IMR-90 (cell line): ENCODE data around the gene KRT80. TPM values are rescaled to one million over a fixed set of nuclear protein-coding genes. Genes with fewer than 3 reads are reported as not detected.

Experiments used
- ATAC-seq: fragments of 200-7000 bp; cut with Tn5 transposase; 2 replicates; pipeline ENCODE4 v1.9.1; 2020; ENCODE audit warnings: low read depth, mild to moderate bottlenecking, moderate library complexity
- BruUV-seq: library from RNA; stranded (reverse); fragments of 400-500 nt; replicated peaks from 2 replicates; lab custom pipeline; 2021; lab: Mats Ljungman, UMichigan
- CTCF ChIA-PET: fragments of 300-600 bp; formaldehyde crosslinking; extraction: SDS; loops from one replicate; lab custom pipeline; 2021; ENCODE audit warnings: antibody characterized with exemption; lab: Yijun Ruan, JAX
- POLR2A ChIA-PET: fragments of 300-600 bp; sonication (Branson Sonifier 250); formaldehyde crosslinking; loops from one replicate; lab custom pipeline; 2022; ENCODE audit warnings: antibody characterized with exemption; ENCODE audit not compliant: unreplicated experiment; lab: Charles Lee
- DNase-seq: peaks from one replicate; pipeline ENCODE4 v3.0.0; 2013
- H2AFZ ChIP-seq: replicated peaks from 2 replicates; pipeline ENCODE3; 2013; ENCODE audit warnings: low read length, mild to moderate bottlenecking; ENCODE audit not compliant: poor library complexity
- H2AK5ac ChIP-seq: 2 replicates; pipeline ENCODE4 v1.6.1; 2013; ENCODE audit warnings: low read depth, low read length, inconsistent platforms
- H2AK9ac ChIP-seq: replicated peaks from 2 replicates; pipeline ENCODE3; 2013; ENCODE audit warnings: mild to moderate bottlenecking, low read depth, low read length, moderate library complexity; ENCODE audit not compliant: poor library complexity
- H2BK120ac ChIP-seq: 2 replicates; pipeline ENCODE4 v1.6.1; 2013; ENCODE audit warnings: low read depth, low read length, inconsistent platforms
- H2BK15ac ChIP-seq: 3 replicates; pipeline ENCODE4 v1.6.1; 2013; ENCODE audit warnings: low read depth, low read length, inconsistent platforms
- H2BK20ac ChIP-seq: 2 replicates; pipeline ENCODE4 v1.6.1; 2013; ENCODE audit warnings: low read depth, mild to moderate bottlenecking, inconsistent platforms, low read length, moderate library complexity
- H2BK5ac ChIP-seq: 2 replicates; pipeline ENCODE4 v1.6.1; 2013; ENCODE audit warnings: mild to moderate bottlenecking, low read depth, low read length, inconsistent platforms; ENCODE audit not compliant: poor library complexity, severe bottlenecking
- H3K14ac ChIP-seq: replicated peaks from 2 replicates; pipeline ENCODE4 v1.6.1; 2013; ENCODE audit warnings: low read depth, low read length, inconsistent platforms
- H3K18ac ChIP-seq: 2 replicates; pipeline ENCODE4 v1.6.1; 2013; ENCODE audit warnings: low read depth, low read length, control low read depth
- H3K23ac ChIP-seq: 2 replicates; pipeline ENCODE4 v1.6.1; 2013; ENCODE audit warnings: low read depth, low read length, inconsistent platforms
- H3K27ac ChIP-seq: 2 replicates; pipeline ENCODE4 v1.5.1; 2013; ENCODE audit warnings: mild to moderate bottlenecking, control low read depth, low read length; ENCODE audit not compliant: insufficient read depth
- H3K27me3 ChIP-seq: 2 replicates; pipeline ENCODE4 v1.6.1; 2013; ENCODE audit warnings: low read length; ENCODE audit not compliant: control insufficient read depth, insufficient read depth
- H3K36me3 ChIP-seq: 2 replicates; pipeline ENCODE4 v1.6.1; 2013; ENCODE audit warnings: low read length, mixed read lengths; ENCODE audit not compliant: control insufficient read depth, insufficient read depth
- H3K4ac ChIP-seq: 2 replicates; pipeline ENCODE4 v1.6.1; 2013; ENCODE audit warnings: low read depth, low read length, inconsistent platforms
- H3K4me1 ChIP-seq: 2 replicates; pipeline ENCODE4 v1.6.1; 2013; ENCODE audit warnings: low read length, mixed read lengths; ENCODE audit not compliant: control insufficient read depth, insufficient read depth
- H3K4me2 ChIP-seq: 2 replicates; pipeline ENCODE4 v1.6.1; 2013; ENCODE audit warnings: low read depth, mild to moderate bottlenecking, control low read depth, low read length, moderate library complexity
- H3K4me3 ChIP-seq: 2 replicates; pipeline ENCODE4 v1.5.1; 2013; ENCODE audit warnings: low read depth, mild to moderate bottlenecking, control low read depth, low read length, moderate library complexity; ENCODE audit not compliant: insufficient read depth
- H3K56ac ChIP-seq: 2 replicates; pipeline ENCODE4 v1.6.1; 2013; ENCODE audit warnings: low read length, inconsistent platforms; ENCODE audit not compliant: insufficient read depth; ENCODE audit errors: extremely low read depth
- H3K79me1 ChIP-seq, 2 experiments: 2 replicates each; pipeline ENCODE4 v1.6.1; 2013; ENCODE audit warnings: low read length in 2 of 2, inconsistent platforms in 1 of 2, low read depth in 1 of 2
- H3K9ac ChIP-seq: 2 replicates; pipeline ENCODE4 v1.6.1; 2013; ENCODE audit warnings: low read depth, low read length, control low read depth
- H3K9me1 ChIP-seq: 2 replicates; pipeline ENCODE4 v1.6.1; 2013; ENCODE audit warnings: low read length, inconsistent platforms; ENCODE audit not compliant: insufficient read depth
- H3K9me3 ChIP-seq: 2 replicates; pipeline ENCODE4 v1.6.1; 2013; ENCODE audit warnings: low read length; ENCODE audit not compliant: control insufficient read depth, insufficient read depth
- H4K20me1 ChIP-seq: 2 replicates; pipeline ENCODE4 v1.6.1; 2013; ENCODE audit warnings: low read length, inconsistent platforms; ENCODE audit not compliant: insufficient read depth
- H4K5ac ChIP-seq: 2 replicates; pipeline ENCODE4 v1.6.1; 2013; ENCODE audit warnings: mild to moderate bottlenecking, low read depth, low read length, control low read depth
- H4K8ac ChIP-seq, 2 experiments: 2 replicates each; pipeline ENCODE4 v1.6.1; 2013; ENCODE audit warnings: low read depth in 2 of 2, low read length in 2 of 2, control low read depth in 1 of 2, inconsistent platforms in 1 of 2
- H4K91ac ChIP-seq: 2 replicates; pipeline ENCODE4 v1.6.1; 2013; ENCODE audit warnings: low read depth, low read length, inconsistent platforms; ENCODE audit not compliant: insufficient read depth
- CTCF ChIP-seq: conservative IDR thresholded peaks from 2 replicates; pipeline ENCODE4 v1.5.1; 2012; ENCODE audit warnings: mild to moderate bottlenecking, low read depth, low read length, improper control_type of control experiment
- RAD21 ChIP-seq: IDR thresholded peaks from 2 replicates; pipeline ENCODE4 v1.6.1; 2012; ENCODE audit warnings: low read length, improper control_type of control experiment
- WGBS, 2 experiments: methylation state at CpG; one replicate each; pipeline versions ENCODE4 v1.1.5 to v1.1.7; 2013; ENCODE audit warnings: missing lambda C conversion rate in 2 of 2; ENCODE audit not compliant: insufficient read length in 1 of 2; ENCODE audit errors: extremely low coverage in 2 of 2; 5-methylcytosine and 5-hydroxymethylcytosine counted together
- dilution Hi-C: fragments of 300-500 bp; cut with HindIII; formaldehyde crosslinking; loops from one replicate; pipeline ENCODE4 v1.14.3; 2018; ENCODE audit warnings: low sequenced_read_pairs; ENCODE audit not compliant: unreplicated experiment
- in situ Hi-C: fragments of 300-500 bp; cut with MboI; formaldehyde crosslinking; loops from 3 replicates; pipeline ENCODE4 v1.14.3; 2019; ENCODE audit warnings: low sequenced_read_pairs, inconsistent platforms, mixed read lengths
- intact Hi-C: fragments of 100-400 bp; cut with micrococcal nuclease; formaldehyde crosslinking; loops from 2 replicates; pipeline ENCODE4 v1.10.0; 2022
- polyA plus RNA-seq, 3 experiments: library from polyadenylated mRNA; depleted of rRNA; stranded (reverse); fragments of >200 nt; gene quantifications; 2 replicates each; pipeline ENCODE4 v1.2.3, GENCODE V29; 2012; ENCODE audit warnings: low replicate concordance in 1 of 3
- total RNA-seq: library from RNA; depleted of rRNA; stranded (reverse); fragments of >200 nt; gene quantifications from 2 replicates; pipeline ENCODE4 v1.2.3, GENCODE V29; 2012
- TF ChIP-seq, protein P1 (sequence below): fragments of 150-350 bp; IDR thresholded peaks from 2 replicates; pipeline ENCODE4 v1.6.1; 2017; ENCODE audit warnings: mild to moderate bottlenecking, antibody characterized with exemption, low read length, low read depth

KRT80 gene
- total and polyA plus RNA-seq, 2 of the 4 experiments (the other 2 are of a cell fraction) = 0.54 to 3.4 TPM

GRCh38 chr12:52171950-52172512, 19.8 kb downstream of the KRT80 start:
- 0 out of 2 replicates have a peak overlapping the region, but pooled peaks have one; percentile 32 for H2BK120ac ChIP-seq
- DNase-seq = peak; percentile 68
- H2BK15ac ChIP-seq = no peak overlapping the region
- TF ChIP-seq, protein P1, sequence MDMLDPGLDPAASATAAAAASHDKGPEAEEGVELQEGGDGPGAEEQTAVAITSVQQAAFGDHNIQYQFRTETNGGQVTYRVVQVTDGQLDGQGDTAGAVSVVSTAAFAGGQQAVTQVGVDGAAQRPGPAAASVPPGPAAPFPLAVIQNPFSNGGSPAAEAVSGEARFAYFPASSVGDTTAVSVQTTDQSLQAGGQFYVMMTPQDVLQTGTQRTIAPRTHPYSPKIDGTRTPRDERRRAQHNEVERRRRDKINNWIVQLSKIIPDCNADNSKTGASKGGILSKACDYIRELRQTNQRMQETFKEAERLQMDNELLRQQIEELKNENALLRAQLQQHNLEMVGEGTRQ = no peak
- TF ChIP-seq CTCF = peak; percentile 36
- peak; percentile 35; the same call in 1 of the 2 replicates for TF ChIP-seq RAD21
- no peaks in the 10 kb centered on the region for H3K9me3 ChIP-seq
- H2AFZ ChIP-seq = no peak overlapping the region
- no peak overlapping the region for H3K18ac ChIP-seq
- H3K4ac ChIP-seq = peak overlapping the region; percentile 54
- H4K5ac ChIP-seq = no peak overlapping the region
- peak overlapping the region; percentile 9 for H2BK20ac ChIP-seq
- H2AK9ac ChIP-seq = no peak overlapping the region
- no peak overlapping the region for H3K9ac ChIP-seq
- H3K4me1 ChIP-seq = peaks cover 10% of the 10 kb centered on the region
- no peaks in the 10 kb centered on the region for H4K20me1 ChIP-seq
- H3K23ac ChIP-seq = no peak overlapping the region
- no peak overlapping the region for H3K27ac ChIP-seq
- H2AK5ac ChIP-seq = peak overlapping the region; percentile 80
- H3K4me2 ChIP-seq = no peak overlapping the region
- no peaks in the 10 kb centered on the region for H3K79me1 ChIP-seq
- BruUV-seq = no TSS peak
- H3K56ac ChIP-seq = no peak overlapping the region
- H3K4me3 ChIP-seq = no peak overlapping the region
- H2BK5ac ChIP-seq = peak overlapping the region; percentile 4
- dilution Hi-C loops = no loop called here
- no peaks in the 10 kb centered on the region for H3K36me3 ChIP-seq
- H4K8ac ChIP-seq = 0 out of 4 replicates have a peak overlapping the region, but pooled peaks of 1 of the 2 experiments have one; percentile 1
- POLR2A ChIA-PET = no interaction called here
- peaks cover 7% of the 10 kb centered on the region for H3K9me1 ChIP-seq
- no peak for ATAC-seq
- CTCF ChIA-PET = interaction anchor here (0.6 to 1.3 kb wide), 3 partner anchors 15 to 154 kb away, joined by 3 read pairs; no protein-coding TSS in a partner anchor
- WGBS, 2 experiments = 81% methylated on average over 8 of the region's 10 CpGs; no CpG with 5 or more reads in 1 of the 2 experiments
- no peak overlapping the region for H3K14ac ChIP-seq
- H3K27me3 ChIP-seq = no peaks in the 10 kb centered on the region
- in situ Hi-C loops = no loop called here
- H4K91ac ChIP-seq = peak overlapping the region; percentile 12; the same call in 1 of the 2 replicates
- intact Hi-C loops = no loop called here
